GM18498 (cell line): Measurements from ENCODE around the gene WNT3.
"Not testable (repeated sequence)": the region's sequence is repeated elsewhere in the genome, so short reads cannot be mapped to it uniquely, and the experiment has no call there.

Experiments used
- ATAC-seq: cut with Tn5 transposase; IDR thresholded peaks from one replicate; pipeline ENCODE4 v1.9.1; 2021; ENCODE audit warnings: mild to moderate bottlenecking, moderate library complexity; ENCODE audit not compliant: unreplicated experiment

Gene WNT3

GRCh38 chr17:46769531-46770438, 48.7 kb downstream of the WNT3 start:
- ATAC-seq, result no peak

- not testable (repeated sequence) for ATAC-seq
Measured at GRCh38 chr17:46768896-46769295, 49.6 kb downstream of the WNT3 start.

GRCh38 chr17:46768540-46768870, 50.0 kb downstream of the WNT3 start:
- no peak for ATAC-seq

- no peak for ATAC-seq
Measured at GRCh38 chr17:46766493-46767491, 51.7 kb downstream of the WNT3 start.

- no peak for ATAC-seq
Measured at GRCh38 chr17:46765453-46765852, 53.0 kb downstream of the WNT3 start.

- no peak for ATAC-seq
Measured at GRCh38 chr17:46764709-46765401, 53.6 kb downstream of the WNT3 start.

- ATAC-seq, result no peak
Measured at GRCh38 chr17:46764000-46764708, 54.3 kb downstream of the WNT3 start.

- no peak for ATAC-seq
Measured at GRCh38 chr17:46763416-46763815, 55.1 kb downstream of the WNT3 start.

- no peak for ATAC-seq
Measured at GRCh38 chr17:46759141-46759540, 59.4 kb downstream of the WNT3 start.

GRCh38 chr17:46758614-46759013, 59.9 kb downstream of the WNT3 start:
- ATAC-seq, result no peak

GRCh38 chr17:46757588-46757987, 60.9 kb downstream of the WNT3 start:
- not testable (repeated sequence) for ATAC-seq

- ATAC-seq, result no peak
Measured at GRCh38 chr17:46756861-46757260, 61.6 kb downstream of the WNT3 start.

- no peak for ATAC-seq
Measured at GRCh38 chr17:46756081-46756735, 62.3 kb downstream of the WNT3 start.

- no peak for ATAC-seq
Measured at GRCh38 chr17:46753776-46754175, 64.7 kb downstream of the WNT3 start.

- ATAC-seq, result no peak
Measured at GRCh38 chr17:46751425-46751824, 67.1 kb downstream of the WNT3 start.

- no peak for ATAC-seq
Measured at GRCh38 chr17:46745376-46745775, 73.1 kb downstream of the WNT3 start.

GRCh38 chr17:46744441-46744840, 74.1 kb downstream of the WNT3 start:
- no peak for ATAC-seq

GRCh38 chr17:46742565-46743270, 75.8 kb downstream of the WNT3 start:
- no peak for ATAC-seq

GRCh38 chr17:46741122-46741730, 77.3 kb downstream of the WNT3 start:
- no peak for ATAC-seq
